Endodermal cell (in vitro differentiated cells): ENCODE results near the gene SEC61A2. TPM values are rescaled to one million over a fixed set of nuclear protein-coding genes. Genes with fewer than 3 reads are reported as not detected.
"Not testable (repeated sequence)": the region's sequence is repeated elsewhere in the genome, so short reads cannot be mapped to it uniquely, and the experiment has no call there.

ENCODE experiments used
- DNase-seq: peaks from one replicate; pipeline ENCODE4 v3.0.0-alpha.2; 2017
- H3K27ac ChIP-seq: 2 replicates; pipeline ENCODE4 v1.5.1; 2013; ENCODE audit warnings: mild to moderate bottlenecking, low read depth, low read length, moderate library complexity
- H3K27me3 ChIP-seq: 2 replicates; pipeline ENCODE4 v1.6.1; 2013; ENCODE audit warnings: mild to moderate bottlenecking, low read length, moderate library complexity; ENCODE audit not compliant: insufficient read depth, control insufficient read depth, poor library complexity, severe bottlenecking
- H3K36me3 ChIP-seq: 2 replicates; pipeline ENCODE4 v1.7.0; 2013; ENCODE audit warnings: mild to moderate bottlenecking, low read length, moderate library complexity; ENCODE audit not compliant: control insufficient read depth, insufficient read depth
- H3K4me1 ChIP-seq: one replicate; pipeline ENCODE4 v1.7.0; 2013; ENCODE audit warnings: low read length; ENCODE audit not compliant: control insufficient read depth, insufficient read depth
- H3K4me3 ChIP-seq: 2 replicates; pipeline ENCODE4 v1.5.1; 2013; ENCODE audit warnings: mild to moderate bottlenecking, low read length, moderate library complexity
- H3K9ac ChIP-seq: 2 replicates; pipeline ENCODE4 v1.6.1; 2013; ENCODE audit warnings: mild to moderate bottlenecking, low read length, moderate library complexity; ENCODE audit not compliant: poor library complexity, severe bottlenecking; ENCODE audit errors: extremely low read depth
- H3K9me3 ChIP-seq: 2 replicates; pipeline ENCODE4 v1.6.1; 2013; ENCODE audit warnings: mild to moderate bottlenecking, low read length, moderate library complexity; ENCODE audit not compliant: control insufficient read depth
- H3K27ac Mint-ChIP-seq: 2 replicates; pipeline ENCODE4 v1.8.0; 2020; ENCODE audit warnings: mixed read lengths
- H3K27me3 Mint-ChIP-seq: 2 replicates; pipeline ENCODE4 v1.8.0; 2021; ENCODE audit warnings: mild to moderate bottlenecking, mixed read lengths; ENCODE audit not compliant: insufficient read depth
- H3K36me3 Mint-ChIP-seq: 2 replicates; pipeline ENCODE4 v1.8.0; 2020; ENCODE audit warnings: low read depth, mixed read lengths
- H3K4me1 Mint-ChIP-seq: 2 replicates; pipeline ENCODE4 v1.8.0; 2020; ENCODE audit warnings: mixed read lengths
- H3K4me3 Mint-ChIP-seq: 2 replicates; pipeline ENCODE4 v1.8.0; 2020; ENCODE audit warnings: mild to moderate bottlenecking, moderate library complexity, mixed read lengths
- H3K9me3 Mint-ChIP-seq: 2 replicates; pipeline ENCODE4 v1.8.0; 2020; ENCODE audit warnings: mild to moderate bottlenecking, mixed read lengths
- CTCF ChIP-seq: fragments of 200-600 bp; sonication (generic); conservative IDR thresholded peaks from 2 replicates; pipeline ENCODE4 v1.5.0; 2021; ENCODE audit warnings: antibody characterized with exemption, mild to moderate bottlenecking
- WGBS, 2 experiments: methylation state at CpG; one replicate each; pipeline versions ENCODE4 v1.1.5 to v1.1.7; 2013; ENCODE audit warnings: missing lambda C conversion rate in 2 of 2, mixed read lengths in 1 of 2; ENCODE audit not compliant: insufficient coverage in 1 of 2, insufficient read length in 1 of 2; 5-methylcytosine and 5-hydroxymethylcytosine counted together
- total RNA-seq, 2 donors: library from RNA; stranded (reverse); fragmentation: NEBNext Ultra II Directional in 1 of 2; extraction: Animal tissue kit (Norgen Biotek cat#: 25700) in 1 of 2; gene quantifications; 2 replicates in 1 of 2; 3 replicates in 1 of 2; pipeline ENCODE4 v1.2.1, GENCODE V29; 2021

Gene SEC61A2
- total RNA-seq, 2 donors from 2014 or later, result 24.4 to 40.5 TPM

GRCh38 chr10:12088919-12089318, 40.6 kb upstream of the SEC61A2 start:
- WGBS, 2 experiments, result 97 to 100% methylated on average over 5 to 14 of the region's 14 CpGs
- H3K9ac ChIP-seq, result no peak overlapping the region
- no peak overlapping the region for H3K27ac Mint-ChIP-seq
- no peak for DNase-seq
- H3K9me3 Mint-ChIP-seq, result no peaks in the 10 kb centered on the region
- H3K4me1 ChIP-seq, result no peaks in the 10 kb centered on the region
- H3K9me3 ChIP-seq, result no peaks in the 10 kb centered on the region
- no peaks in the 10 kb centered on the region for H3K4me1 Mint-ChIP-seq
- no peak overlapping the region for H3K27ac ChIP-seq
- H3K36me3 ChIP-seq, result peaks cover 83% of the 10 kb centered on the region
- TF ChIP-seq CTCF, result no peak
- H3K27me3 Mint-ChIP-seq, result no peaks in the 10 kb centered on the region
- no peak overlapping the region for H3K4me3 ChIP-seq
- H3K4me3 Mint-ChIP-seq, result no peak overlapping the region
- peaks cover 76% of the 10 kb centered on the region for H3K36me3 Mint-ChIP-seq
- no peaks in the 10 kb centered on the region for H3K27me3 ChIP-seq

- Mint-ChIP-seq H3K4me3 (no peak overlapping the region), H3K36me3 (peaks cover 77% of the 10 kb centered on the region), H3K27me3 (no peaks in the 10 kb centered on the region), H3K27ac (no peak overlapping the region), H3K4me1 (no peaks in the 10 kb centered on the region), H3K9me3 (no peaks in the 10 kb centered on the region)
- Histone ChIP-seq H3K36me3 (peaks cover 83% of the 10 kb centered on the region), H3K27me3 (no peaks in the 10 kb centered on the region), H3K4me3 (no peak overlapping the region), H3K9me3 (no peaks in the 10 kb centered on the region), H3K4me1 (no peaks in the 10 kb centered on the region), H3K9ac (no peak overlapping the region), H3K27ac (no peak overlapping the region)
- no peak for DNase-seq
- 98 to 100% methylated on average over 1 to 3 of the region's 4 CpGs for WGBS, 2 experiments
- TF ChIP-seq CTCF, result no peak
These were observed 38.1 kb upstream of the SEC61A2 start for GRCh38 chr10:12091421-12091820.

GRCh38 chr10:12097361-12097760, 32.1 kb upstream of the SEC61A2 start:
- DNase-seq, H3K4me3 ChIP-seq, H3K27ac Mint-ChIP-seq, H3K4me1 ChIP-seq, H3K9me3 Mint-ChIP-seq, H3K9ac ChIP-seq, H3K27ac ChIP-seq, H3K27me3 Mint-ChIP-seq, H3K4me1 Mint-ChIP-seq, H3K4me3 Mint-ChIP-seq, H3K27me3 ChIP-seq, H3K9me3 ChIP-seq: not testable (repeated sequence)
- peaks cover 74% of the 10 kb centered on the region for H3K36me3 ChIP-seq
- peaks cover 71% of the 10 kb centered on the region for H3K36me3 Mint-ChIP-seq
- 95 to 97% methylated on average over 4 to 9 of the region's 9 CpGs for WGBS, 2 experiments

- no peak overlapping the region for H3K27ac ChIP-seq
- H3K4me3 ChIP-seq, result no peak overlapping the region
- no peaks in the 10 kb centered on the region for H3K27me3 Mint-ChIP-seq
- no peak overlapping the region for H3K9ac ChIP-seq
- peaks cover 73% of the 10 kb centered on the region for H3K36me3 ChIP-seq
- H3K4me1 ChIP-seq, result no peaks in the 10 kb centered on the region
- H3K9me3 Mint-ChIP-seq, result no peaks in the 10 kb centered on the region
- no peak for TF ChIP-seq CTCF
- H3K4me1 Mint-ChIP-seq, result no peaks in the 10 kb centered on the region
- DNase-seq, result no peak
- H3K27me3 ChIP-seq, result no peaks in the 10 kb centered on the region
- H3K4me3 Mint-ChIP-seq, result no peak overlapping the region
- H3K9me3 ChIP-seq, result no peaks in the 10 kb centered on the region
- 98% methylated on average over 5 of the region's 5 CpGs; no CpG with 5 or more reads in 1 of the 2 experiments for WGBS, 2 experiments
- H3K27ac Mint-ChIP-seq, result no peak overlapping the region
- peaks cover 70% of the 10 kb centered on the region for H3K36me3 Mint-ChIP-seq
These were observed 31.7 kb upstream of the SEC61A2 start for GRCh38 chr10:12097791-12098190.
